HepG2 (cell line): ENCODE results near the gene GHRHR. TPM values are rescaled to one million over a fixed set of nuclear protein-coding genes. Genes with fewer than 3 reads are reported as not detected.

Experiments used
- KLF9 ChIP-seq: IDR thresholded peaks from 2 replicates; pipeline ENCODE4 v1.6.1; 2016; ENCODE audit warnings: low read depth
- ONECUT2 ChIP-seq: sonication (generic); formaldehyde crosslinking; IDR thresholded peaks from 2 replicates; pipeline ENCODE4 v1.4.0; 2020; ENCODE audit warnings: missing genetic modification reagents
- PREB ChIP-seq: sonication (generic); formaldehyde crosslinking; IDR thresholded peaks from 2 replicates; pipeline ENCODE4 v1.4.0; 2020; ENCODE audit warnings: missing genetic modification reagents
- SIN3A ChIP-seq: IDR thresholded peaks from 2 replicates; pipeline ENCODE4 v1.6.1; 2011; ENCODE audit warnings: low read depth, mild to moderate bottlenecking, control low read depth, low read length, borderline replicate concordance
- TFDP2 ChIP-seq: sonication (generic); formaldehyde crosslinking; IDR thresholded peaks from 2 replicates; pipeline ENCODE4 v1.4.0; 2020; ENCODE audit warnings: missing genetic modification reagents
- ZFP82 ChIP-seq: sonication (generic); formaldehyde crosslinking; IDR thresholded peaks from 2 replicates; pipeline ENCODE4 v1.5.1; 2020; ENCODE audit warnings: mild to moderate bottlenecking, missing genetic modification reagents, borderline replicate concordance
- ZNF264 ChIP-seq: sonication (generic); formaldehyde crosslinking; IDR thresholded peaks from 2 replicates; pipeline ENCODE4 v1.4.0; 2020; ENCODE audit warnings: missing genetic modification reagents
- ZNF574 ChIP-seq: sonication (generic); formaldehyde crosslinking; IDR thresholded peaks from 2 replicates; pipeline ENCODE4 v1.4.0; 2020; ENCODE audit warnings: missing genetic modification reagents
- polyA plus RNA-seq, 8 experiments: library from polyadenylated mRNA; depleted of rRNA in 3 of 8; stranded (reverse) in 7 of 8; unstranded in 1 of 8; fragments of >200 nt; fragmentation: Illumina TruSeq in 4 of 8; extraction: Trizol in 4 of 8; gene quantifications; 2 replicates each; pipeline versions ENCODE4 v1.2.1 to v1.2.3, GENCODE V29; 2011 to 2016; ENCODE audit warnings: low read depth in 4 of 8, missing spikeins in 1 of 8, mixed read lengths in 1 of 8; ENCODE audit not compliant: insufficient read depth in 1 of 8
- total RNA-seq, 5 experiments: library from RNA; depleted of rRNA; stranded (reverse); fragments of >200 nt; fragmentation: Illumina TruSeq; extraction: Trizol; gene quantifications; 2 replicates each; pipeline ENCODE4 v1.2.3, GENCODE V29; 2016; ENCODE audit warnings: low read depth in 1 of 5

GHRHR gene
- total and polyA plus RNA-seq, 2 of the 13 experiments (the other 11 are each of a cell fraction or from before 2014, with no cell fraction given) = not detected

GRCh38 chr7:31017032-31017675 lies 53.4 kb downstream of the GHRHR start (continued):
- TF ChIP-seq ZNF574 (CRISPR knock-in tag) (no peak), ONECUT2 (no peak), PREB (CRISPR knock-in tag) (no peak), SIN3A (no peak), ZFP82 (CRISPR knock-in tag) (no peak), KLF9 (no peak), TFDP2 (CRISPR knock-in tag) (no peak), ZNF264 (CRISPR knock-in tag) (no peak)
